Neural progenitor cell (in vitro differentiated cells): Measurements from ENCODE around the gene NXN. TPM values are rescaled to one million over a fixed set of nuclear protein-coding genes. Genes with fewer than 3 reads are reported as not detected.
A peak's percentile ranks its signal among the peaks of the same experiment; 100 is the strongest.
"Not testable (repeated sequence)": the region's sequence is repeated elsewhere in the genome, so short reads cannot be mapped to it uniquely, and the experiment has no call there.

ENCODE experiments used
- DNase-seq: peaks from one replicate; pipeline ENCODE4 v3.0.0-alpha.2; 2016; ENCODE audit warnings: low spot score
- H2AFZ ChIP-seq: fragments of 200-600 bp; sonication (generic); replicated peaks from 2 replicates; pipeline ENCODE4 v1.6.1; 2016; ENCODE audit warnings: antibody characterized with exemption
- H3F3A ChIP-seq: fragments of 200-600 bp; sonication (generic); 2 replicates; pipeline ENCODE4 v1.6.1; 2016; ENCODE audit warnings: antibody characterized with exemption, low read depth
- H3K27ac ChIP-seq: fragments of 200-600 bp; sonication (generic); 2 replicates; pipeline ENCODE4 v1.5.1; 2016; ENCODE audit warnings: mild to moderate bottlenecking
- H3K27me3 ChIP-seq: fragments of 200-600 bp; sonication (generic); 2 replicates; pipeline ENCODE4 v1.6.1; 2016; ENCODE audit warnings: mild to moderate bottlenecking, moderate library complexity
- H3K36me3 ChIP-seq: fragments of 200-600 bp; sonication (generic); 2 replicates; pipeline ENCODE4 v1.5.1; 2016
- H3K4me1 ChIP-seq: fragments of 200-600 bp; sonication (generic); 2 replicates; pipeline ENCODE4 v1.6.1; 2016; ENCODE audit warnings: mixed run types
- H3K4me2 ChIP-seq: fragments of 200-600 bp; sonication (generic); 2 replicates; pipeline ENCODE4 v1.6.1; 2016
- H3K4me3 ChIP-seq: fragments of 200-600 bp; sonication (generic); 2 replicates; pipeline ENCODE4 v1.5.1; 2016
- H3K79me2 ChIP-seq: fragments of 200-600 bp; sonication (generic); 2 replicates; pipeline ENCODE4 v1.6.1; 2016; ENCODE audit warnings: low read depth
- H3K9ac ChIP-seq: fragments of 200-600 bp; sonication (generic); 2 replicates; pipeline ENCODE4 v1.6.1; 2016
- H3K9me3 ChIP-seq: fragments of 200-600 bp; sonication (generic); 2 replicates; pipeline ENCODE4 v1.5.1; 2016; ENCODE audit warnings: low read depth
- H4K20me1 ChIP-seq: fragments of 200-600 bp; sonication (generic); 2 replicates; pipeline ENCODE4 v1.6.1; 2016; ENCODE audit warnings: low read depth
- H3K27ac Mint-ChIP-seq: 3 replicates; pipeline ENCODE4 v1.8.0; 2021; ENCODE audit warnings: mixed read lengths
- H3K27me3 Mint-ChIP-seq: 2 replicates; pipeline ENCODE4 v1.8.0; 2022; ENCODE audit warnings: low read depth, mild to moderate bottlenecking, inconsistent platforms, moderate library complexity, mixed read lengths; ENCODE audit not compliant: insufficient read depth
- H3K36me3 Mint-ChIP-seq: 3 replicates; pipeline ENCODE4 v1.8.0; 2021; ENCODE audit warnings: mixed read lengths
- H3K4me1 Mint-ChIP-seq: 3 replicates; pipeline ENCODE4 v1.8.0; 2021; ENCODE audit warnings: mixed read lengths
- H3K4me3 Mint-ChIP-seq: 3 replicates; pipeline ENCODE4 v1.8.0; 2021; ENCODE audit warnings: mild to moderate bottlenecking, moderate library complexity, mixed read lengths
- H3K9me3 Mint-ChIP-seq: 3 replicates; pipeline ENCODE4 v1.8.0; 2020; ENCODE audit warnings: mixed read lengths
- EZH2 ChIP-seq: fragments of 200-600 bp; sonication (generic); IDR thresholded peaks from 2 replicates; pipeline ENCODE4 v1.6.1; 2017; ENCODE audit warnings: antibody characterized with exemption, mild to moderate bottlenecking, moderate library complexity
- EZH2phosphoT487 ChIP-seq: fragments of 200-600 bp; sonication (generic); IDR thresholded peaks from 2 replicates; pipeline ENCODE4 v1.6.1; 2017; ENCODE audit warnings: antibody characterized with exemption
- total RNA-seq: library from RNA; depleted of rRNA; stranded (reverse); fragments of >200 nt; gene quantifications from 2 replicates; pipeline ENCODE4 v1.2.3, GENCODE V29; 2015; ENCODE audit warnings: low replicate concordance
- TF ChIP-seq, protein P1 (sequence below): fragments of 200-600 bp; sonication (generic); IDR thresholded peaks from 2 replicates; pipeline ENCODE4 v1.5.1; 2017; ENCODE audit warnings: antibody characterized with exemption, mild to moderate bottlenecking

NXN gene
- total RNA-seq, 1 donor from 2014 or later, result 35.9 TPM

DNA sequence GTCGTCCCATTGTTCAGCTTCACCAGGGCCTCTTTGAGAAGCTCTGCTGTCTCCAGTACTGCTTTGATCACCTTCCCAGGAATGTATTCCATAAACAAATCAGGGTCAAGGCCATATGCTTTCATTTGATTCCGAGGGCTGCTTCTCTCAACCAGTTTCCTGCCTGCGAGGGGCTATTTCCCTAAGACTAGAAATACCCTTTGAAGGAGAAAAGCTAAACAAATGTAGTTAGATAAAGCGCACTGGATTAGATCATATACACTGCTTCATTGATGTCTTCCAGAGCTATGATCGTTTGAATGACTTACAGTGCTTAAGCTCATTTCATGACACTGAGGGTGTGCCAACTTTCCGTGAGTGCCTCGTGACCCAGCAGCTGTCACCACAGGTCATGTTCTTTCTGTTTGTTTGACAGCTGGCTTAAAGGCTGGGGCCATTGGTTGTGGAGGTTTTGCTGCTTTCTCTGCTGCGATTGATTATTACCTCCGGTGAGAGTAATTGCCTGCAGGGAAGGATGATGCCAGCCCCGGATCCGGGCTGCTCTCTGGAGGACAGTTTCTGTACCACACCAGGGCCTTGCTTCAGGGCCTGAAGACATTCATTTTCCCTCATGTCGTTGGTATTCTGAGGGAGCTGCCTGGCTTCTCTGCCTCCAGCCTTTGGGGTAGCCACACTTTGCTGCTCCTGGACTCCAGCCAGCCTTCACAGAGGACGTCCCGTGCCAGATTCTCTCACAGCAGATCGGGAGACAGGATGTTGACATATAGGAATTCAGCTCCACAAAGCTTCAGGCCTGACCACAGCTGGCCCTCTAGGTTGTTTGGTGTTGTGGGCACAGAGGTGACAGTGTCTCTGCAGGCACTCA lies 21.3 kb upstream of the NXN start:
- Histone ChIP-seq H3F3A (peaks cover 5% of the 10 kb centered on the region), H3K27me3 (peaks cover 4% of the 10 kb centered on the region), H3K36me3 (no peaks in the 10 kb centered on the region), H3K4me1 (peaks cover 4% of the 10 kb centered on the region), H3K9me3 (no peaks in the 10 kb centered on the region), H3K4me3 (no peak overlapping the region), H3K9ac (no peak overlapping the region), H2AFZ (no peak overlapping the region), H3K27ac (no peak overlapping the region), H4K20me1 (peaks cover 10% of the 10 kb centered on the region), H3K4me2 (no peak overlapping the region), H3K79me2 (peaks cover 14% of the 10 kb centered on the region)
- peaks cover 16% of the 10 kb centered on the region for H3K4me1 Mint-ChIP-seq
- H3K4me3 Mint-ChIP-seq, result no peak overlapping the region
- H3K9me3 Mint-ChIP-seq, result no peaks in the 10 kb centered on the region
- TF ChIP-seq, protein P1, sequence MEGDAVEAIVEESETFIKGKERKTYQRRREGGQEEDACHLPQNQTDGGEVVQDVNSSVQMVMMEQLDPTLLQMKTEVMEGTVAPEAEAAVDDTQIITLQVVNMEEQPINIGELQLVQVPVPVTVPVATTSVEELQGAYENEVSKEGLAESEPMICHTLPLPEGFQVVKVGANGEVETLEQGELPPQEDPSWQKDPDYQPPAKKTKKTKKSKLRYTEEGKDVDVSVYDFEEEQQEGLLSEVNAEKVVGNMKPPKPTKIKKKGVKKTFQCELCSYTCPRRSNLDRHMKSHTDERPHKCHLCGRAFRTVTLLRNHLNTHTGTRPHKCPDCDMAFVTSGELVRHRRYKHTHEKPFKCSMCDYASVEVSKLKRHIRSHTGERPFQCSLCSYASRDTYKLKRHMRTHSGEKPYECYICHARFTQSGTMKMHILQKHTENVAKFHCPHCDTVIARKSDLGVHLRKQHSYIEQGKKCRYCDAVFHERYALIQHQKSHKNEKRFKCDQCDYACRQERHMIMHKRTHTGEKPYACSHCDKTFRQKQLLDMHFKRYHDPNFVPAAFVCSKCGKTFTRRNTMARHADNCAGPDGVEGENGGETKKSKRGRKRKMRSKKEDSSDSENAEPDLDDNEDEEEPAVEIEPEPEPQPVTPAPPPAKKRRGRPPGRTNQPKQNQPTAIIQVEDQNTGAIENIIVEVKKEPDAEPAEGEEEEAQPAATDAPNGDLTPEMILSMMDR, result no peak
- TF ChIP-seq EZH2phosphoT487, result no peak
- TF ChIP-seq EZH2, result no peak
- H3K27me3 Mint-ChIP-seq, result peaks cover 5% of the 10 kb centered on the region
- H3K36me3 Mint-ChIP-seq, result peaks cover 16% of the 10 kb centered on the region
- no peak overlapping the region for H3K27ac Mint-ChIP-seq
- no peak for DNase-seq

DNA sequence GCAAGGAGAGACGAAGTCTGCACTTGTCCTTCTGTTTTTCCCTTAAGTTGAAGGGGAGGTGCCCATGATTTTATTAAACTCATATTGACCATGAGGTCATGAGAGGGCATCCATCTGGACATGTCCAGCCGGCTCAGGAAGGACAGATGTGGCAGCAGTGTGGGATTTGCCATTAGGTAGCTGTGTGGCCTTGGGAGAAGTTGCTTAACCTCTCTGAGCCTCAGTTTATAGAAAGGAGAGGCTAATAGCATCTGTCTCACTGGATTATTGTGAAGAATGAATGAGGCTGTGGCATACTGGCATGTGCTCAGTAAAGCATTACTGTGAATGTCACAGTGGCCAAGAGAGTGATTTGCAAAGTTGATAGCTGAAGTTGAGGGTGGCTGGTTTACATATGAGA lies 18.5 kb upstream of the NXN start:
- H3K36me3 Mint-ChIP-seq, result peaks cover 14% of the 10 kb centered on the region
- no peak for TF ChIP-seq EZH2phosphoT487
- TF ChIP-seq, protein P1, result no peak
- TF ChIP-seq EZH2, result no peak
- Histone ChIP-seq H4K20me1 (peaks cover 10% of the 10 kb centered on the region), H3K9ac (no peak overlapping the region), H3K4me3 (peak overlapping the region; percentile 95), H3K27me3 (peaks cover 10% of the 10 kb centered on the region), H3F3A (peaks cover 5% of the 10 kb centered on the region), H3K4me1 (peaks cover 4% of the 10 kb centered on the region), H3K79me2 (peaks cover 14% of the 10 kb centered on the region), H3K27ac (no peak overlapping the region), H3K9me3 (no peaks in the 10 kb centered on the region), H3K4me2 (peak overlapping the region; percentile 83), H3K36me3 (no peaks in the 10 kb centered on the region), H2AFZ (no peak overlapping the region)
- DNase-seq, result no peak
- H3K27ac Mint-ChIP-seq, result no peak overlapping the region
- H3K9me3 Mint-ChIP-seq, result no peaks in the 10 kb centered on the region
- H3K4me1 Mint-ChIP-seq, result peaks cover 11% of the 10 kb centered on the region
- H3K4me3 Mint-ChIP-seq, result peak overlapping the region; percentile 97
- H3K27me3 Mint-ChIP-seq, result no peaks in the 10 kb centered on the region

DNA sequence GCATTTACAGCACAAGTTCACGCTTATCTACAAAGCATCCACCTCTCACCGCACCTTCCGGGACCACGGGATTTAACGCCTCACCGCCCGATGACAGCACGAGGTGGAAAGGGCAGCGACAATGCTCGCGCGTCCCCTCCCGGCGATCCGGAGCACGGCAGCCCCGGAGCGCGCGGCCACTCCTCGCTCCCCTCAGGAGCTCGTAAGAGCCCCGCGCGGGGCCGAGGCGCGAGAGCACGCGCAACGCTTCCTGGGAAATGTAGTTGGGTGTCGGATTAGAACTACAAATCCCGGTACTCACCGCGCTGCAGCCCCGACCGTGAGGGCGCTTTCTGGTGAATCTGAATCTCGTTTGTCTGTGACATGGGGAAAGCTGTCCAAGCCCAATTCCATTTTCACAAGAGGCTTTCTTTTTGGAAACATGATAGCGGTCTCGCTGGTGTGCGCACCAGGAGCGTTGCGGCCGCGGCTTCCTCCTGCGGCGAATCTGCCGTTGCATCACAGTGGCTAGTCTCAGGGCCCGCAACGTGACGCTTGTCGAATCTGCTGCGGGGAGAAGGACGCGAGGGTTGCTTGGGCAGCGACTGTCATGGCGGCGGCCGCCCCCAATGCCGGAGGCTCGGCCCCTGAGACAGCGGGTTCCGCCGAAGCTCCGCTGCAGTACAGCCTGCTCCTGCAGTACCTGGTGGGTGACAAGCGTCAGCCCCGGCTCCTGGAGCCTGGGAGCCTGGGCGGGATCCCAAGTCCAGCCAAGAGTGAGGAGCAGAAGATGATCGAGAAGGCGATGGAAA lies 17.2 kb upstream of the NXN start, which contains the start of gene TIMM22:
Gene TIMM22 (plus strand): TSS at position 576 of the 791 bp plus-strand sequence. CDS start 14 bp downstream, at position 590.
- Histone ChIP-seq H3K9ac (peak within 1 kb of the TSS; percentile 94), H3K27me3 (peaks cover 10% of the 10 kb centered on the region), H2AFZ (peak within 1 kb of the TSS; percentile 99), H3K4me2 (peak within 1 kb of the TSS; percentile 83), H3K36me3 (no peaks in the 10 kb centered on the region), H3F3A (peaks cover 5% of the 10 kb centered on the region), H3K27ac (no peak within 1 kb of the TSS), H3K9me3 (no peaks in the 10 kb centered on the region), H3K79me2 (peaks cover 14% of the 10 kb centered on the region), H3K4me1 (peaks cover 4% of the 10 kb centered on the region), H3K4me3 (peak within 1 kb of the TSS; percentile 95), H4K20me1 (peaks cover 10% of the 10 kb centered on the region)
- peaks cover 11% of the 10 kb centered on the region for H3K4me1 Mint-ChIP-seq
- peak; percentile 100 for DNase-seq
- TF ChIP-seq EZH2, result no peak
- TF ChIP-seq EZH2phosphoT487, result no peak
- TF ChIP-seq, protein P1, result peak; percentile 94
- H3K36me3 Mint-ChIP-seq, result peaks cover 10% of the 10 kb centered on the region
- H3K9me3 Mint-ChIP-seq, result no peaks in the 10 kb centered on the region
- peak within 1 kb of the TSS; percentile 100 for H3K27ac Mint-ChIP-seq
- H3K27me3 Mint-ChIP-seq, result no peaks in the 10 kb centered on the region
- H3K4me3 Mint-ChIP-seq, result peak within 1 kb of the TSS; percentile 97

DNA sequence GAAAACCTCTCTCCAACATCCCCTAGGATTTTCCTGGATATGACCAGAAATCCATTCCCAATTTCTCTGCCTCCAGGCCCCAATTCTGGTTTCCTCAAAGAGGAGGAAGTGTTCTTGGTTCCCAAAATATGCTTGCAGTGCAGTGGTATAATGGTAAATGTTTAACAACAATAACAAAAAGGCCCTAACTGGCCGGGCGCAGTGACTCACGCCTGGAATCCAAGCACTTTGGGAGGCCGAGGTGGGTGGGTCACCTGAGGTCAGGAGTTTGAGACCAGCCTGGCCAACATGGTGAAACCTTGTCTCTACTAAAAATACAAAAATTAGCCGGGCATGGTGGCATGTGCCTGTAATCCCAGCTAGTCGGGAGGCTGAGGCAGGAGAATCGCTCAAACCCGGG lies 15.7 kb upstream of the NXN start:
- not testable (repeated sequence) for H3K27ac Mint-ChIP-seq, H3K36me3 Mint-ChIP-seq

More for the DNA sequence above, 15.7 kb upstream of the NXN start:
- not testable (repeated sequence) for H3K9me3 Mint-ChIP-seq, DNase-seq, H3K36me3 ChIP-seq, H2AFZ ChIP-seq, H3K4me3 Mint-ChIP-seq, H3K4me1 ChIP-seq, H3K9ac ChIP-seq, H3K27me3 Mint-ChIP-seq, H3K27ac ChIP-seq, H3K4me3 ChIP-seq, H3F3A ChIP-seq, H3K9me3 ChIP-seq, H3K4me2 ChIP-seq
- Histone ChIP-seq H4K20me1 (peaks cover 10% of the 10 kb centered on the region), H3K79me2 (peaks cover 14% of the 10 kb centered on the region), H3K27me3 (peaks cover 10% of the 10 kb centered on the region)
- H3K4me1 Mint-ChIP-seq, result peaks cover 11% of the 10 kb centered on the region
